ENCODE measurements around the gene ASB16.

DNA sequence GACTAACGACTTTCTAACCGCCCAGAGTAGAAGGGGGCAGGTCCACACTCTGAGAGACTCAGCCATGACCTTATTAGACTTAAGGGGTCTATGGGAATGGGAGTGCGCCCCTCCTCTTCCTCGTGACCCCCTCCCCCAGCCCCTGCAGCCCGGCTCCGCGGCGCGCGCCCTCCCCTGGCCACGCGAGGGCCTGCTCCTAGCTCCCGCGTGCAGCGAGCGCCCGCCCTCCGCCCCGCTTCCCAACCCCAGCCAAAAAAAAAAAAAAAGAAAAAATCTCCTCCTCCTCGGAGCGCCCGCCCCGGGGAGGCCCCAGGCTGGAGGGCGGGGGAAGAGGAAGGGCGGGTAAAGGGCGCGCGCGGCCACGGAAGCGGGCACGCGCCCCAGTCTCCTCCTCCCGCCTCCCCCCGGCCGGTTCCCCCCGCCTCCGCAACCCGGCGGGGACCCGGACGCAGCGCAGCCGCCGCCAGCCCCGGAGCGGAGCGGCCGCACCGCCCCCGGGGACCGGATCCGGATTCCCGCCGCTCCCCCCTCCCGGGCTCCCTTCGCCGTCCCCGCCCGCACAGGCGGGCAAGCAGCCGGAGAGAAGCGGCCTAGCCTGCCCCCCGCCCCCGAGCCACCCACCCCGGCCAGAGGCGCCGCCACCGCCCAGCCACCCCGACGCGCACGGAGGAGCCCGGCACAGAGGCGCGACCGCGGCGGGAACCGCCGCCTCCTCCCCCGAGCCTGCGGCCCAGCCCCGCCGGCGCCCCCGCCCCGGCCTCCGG, 48.0 kb downstream of the ASB16 start:
- TF ChIP-seq CTCF (IDR thresholded peaks at IDR 0.05 in 8 of 11, conservative IDR thresholded peaks at IDR 0.05 in 3 of 11) (peak; percentile 21 to 93 (median 77)), POLR2A (IDR thresholded peaks at IDR 0.05) (peak in 1 of 3 donors; percentile 53)

Measured in spleen (tissue), 7 donors.